Measurements from ENCODE around the gene PRLHR.
A peak's percentile ranks its signal among the peaks of the same experiment; 100 is the strongest.

The PRLHR gene

DNA sequence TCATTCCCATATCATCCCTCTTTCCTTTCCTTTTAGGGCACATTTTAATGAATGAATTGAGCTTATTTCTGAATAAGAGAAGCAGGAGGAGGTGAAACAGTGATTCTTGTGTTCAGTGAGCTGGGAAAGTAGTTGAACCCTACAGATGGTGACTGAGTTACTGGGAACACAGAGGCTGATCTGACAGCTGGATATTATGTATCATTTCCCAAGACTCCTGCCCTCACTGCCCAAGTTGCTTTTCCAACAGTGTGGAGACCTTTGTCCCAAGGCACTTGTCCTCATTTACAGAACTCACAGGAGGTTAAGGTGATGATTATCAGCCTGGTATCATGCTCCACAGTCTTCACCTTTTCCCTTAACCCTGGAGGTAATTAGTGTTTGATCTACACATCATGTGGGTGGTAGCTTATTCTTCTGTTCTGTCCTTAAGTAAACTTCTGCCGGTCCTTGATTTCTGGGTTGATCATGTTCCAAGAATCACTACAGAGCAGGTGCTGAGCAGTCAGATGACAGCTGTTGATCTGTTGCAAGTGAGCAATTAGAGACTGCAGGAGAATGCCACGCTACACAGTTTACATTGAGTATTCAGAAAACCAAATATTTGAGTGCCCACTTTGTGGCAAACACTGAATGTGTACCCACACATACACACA, 2.6 kb downstream of the PRLHR start:
- no peak for DNase-seq
- Histone ChIP-seq H3K4me1 (peaks cover 15% of the 10 kb centered on the region), H3K4me3 (ENCODE audit: low read depth, low read length) (no peak overlapping the region), H3K9me3 (no peaks in the 10 kb centered on the region; the same call in 1 of the 2 replicates), H3K27me3 (no peaks in the 10 kb centered on the region), H3K36me3 (no peaks in the 10 kb centered on the region)
- TF ChIP-seq, protein P1, sequence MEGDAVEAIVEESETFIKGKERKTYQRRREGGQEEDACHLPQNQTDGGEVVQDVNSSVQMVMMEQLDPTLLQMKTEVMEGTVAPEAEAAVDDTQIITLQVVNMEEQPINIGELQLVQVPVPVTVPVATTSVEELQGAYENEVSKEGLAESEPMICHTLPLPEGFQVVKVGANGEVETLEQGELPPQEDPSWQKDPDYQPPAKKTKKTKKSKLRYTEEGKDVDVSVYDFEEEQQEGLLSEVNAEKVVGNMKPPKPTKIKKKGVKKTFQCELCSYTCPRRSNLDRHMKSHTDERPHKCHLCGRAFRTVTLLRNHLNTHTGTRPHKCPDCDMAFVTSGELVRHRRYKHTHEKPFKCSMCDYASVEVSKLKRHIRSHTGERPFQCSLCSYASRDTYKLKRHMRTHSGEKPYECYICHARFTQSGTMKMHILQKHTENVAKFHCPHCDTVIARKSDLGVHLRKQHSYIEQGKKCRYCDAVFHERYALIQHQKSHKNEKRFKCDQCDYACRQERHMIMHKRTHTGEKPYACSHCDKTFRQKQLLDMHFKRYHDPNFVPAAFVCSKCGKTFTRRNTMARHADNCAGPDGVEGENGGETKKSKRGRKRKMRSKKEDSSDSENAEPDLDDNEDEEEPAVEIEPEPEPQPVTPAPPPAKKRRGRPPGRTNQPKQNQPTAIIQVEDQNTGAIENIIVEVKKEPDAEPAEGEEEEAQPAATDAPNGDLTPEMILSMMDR (IDR thresholded peaks at IDR 0.05; ENCODE audit: low read depth, low read length) = no peak

DNA sequence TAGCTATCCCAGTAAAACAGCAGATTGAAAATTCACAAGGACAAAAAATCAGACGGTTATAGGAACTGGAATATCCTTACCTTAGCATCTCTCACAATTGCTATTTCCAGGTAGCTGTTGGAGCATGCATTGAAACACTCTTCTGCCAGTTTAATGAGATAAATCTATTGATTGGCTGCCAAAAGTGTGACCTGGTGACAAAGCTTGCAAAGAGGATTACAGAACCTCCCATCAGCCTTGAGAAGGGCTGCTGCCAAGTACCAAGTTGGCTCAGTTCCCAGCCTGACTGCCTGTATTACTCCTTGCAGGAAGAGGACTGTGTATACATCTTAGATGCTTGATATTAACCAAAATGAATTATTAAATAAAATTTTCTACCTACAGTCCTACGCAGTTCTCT, 5.1 kb downstream of the PRLHR start:
- TF ChIP-seq, protein P1 (IDR thresholded peaks at IDR 0.05; ENCODE audit: low read depth, low read length) = no peak
- Histone ChIP-seq H3K36me3 (no peaks in the 10 kb centered on the region), H3K9me3 (no peaks in the 10 kb centered on the region; the same call in 1 of the 2 replicates), H3K4me1 (peaks cover 8% of the 10 kb centered on the region), H3K27me3 (no peaks in the 10 kb centered on the region), H3K4me3 (ENCODE audit: low read depth, low read length) (no peak overlapping the region)
- DNase-seq = peak; percentile 83

DNA sequence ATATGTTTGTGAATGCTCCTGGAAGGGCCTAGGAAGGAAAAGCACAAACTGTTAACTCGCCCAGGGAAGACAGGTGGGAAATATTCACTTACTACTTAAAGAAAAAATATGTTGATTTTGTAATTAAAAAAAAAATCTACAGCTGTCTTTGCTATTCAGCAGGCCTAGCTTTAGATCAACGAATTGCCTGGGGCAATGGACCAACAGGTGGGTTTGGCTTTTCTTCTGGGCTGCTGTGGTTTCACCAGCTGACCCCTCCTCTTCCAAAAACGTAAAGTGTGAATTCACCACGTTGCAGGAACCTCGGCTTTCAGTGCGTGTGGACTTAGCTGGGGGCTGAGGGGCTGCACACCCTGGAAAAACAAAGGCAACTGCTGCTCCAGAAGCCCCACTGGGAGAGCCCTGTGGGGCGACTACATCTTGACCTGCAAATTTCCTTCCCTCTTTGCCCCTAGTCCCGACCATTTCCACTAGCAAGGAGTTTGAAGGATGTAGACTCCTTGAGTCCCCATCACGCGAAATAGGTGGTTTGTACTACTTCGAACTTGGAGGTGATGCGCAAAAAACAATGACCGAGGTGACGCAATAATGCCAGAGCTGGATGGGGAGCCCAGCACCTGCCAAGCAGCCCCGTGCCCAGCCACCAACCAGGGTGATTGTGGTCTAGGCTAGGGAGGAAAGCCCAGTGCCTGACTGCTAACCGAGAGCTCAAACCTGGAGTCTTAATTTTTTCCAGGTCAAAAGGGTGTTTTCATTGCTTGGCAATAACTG, 7.4 kb downstream of the PRLHR start:
- TF ChIP-seq, protein P1 (IDR thresholded peaks at IDR 0.05; ENCODE audit: low read depth, low read length) = no peak
- H3K4me3 ChIP-seq (ENCODE audit: low read depth, low read length) = no peak overlapping the region
- peaks cover 8% of the 10 kb centered on the region for H3K4me1 ChIP-seq
- no peak for DNase-seq
- no peaks in the 10 kb centered on the region for H3K36me3 ChIP-seq
- H3K27me3 ChIP-seq = no peaks in the 10 kb centered on the region
- H3K9me3 ChIP-seq = no peaks in the 10 kb centered on the region

DNA sequence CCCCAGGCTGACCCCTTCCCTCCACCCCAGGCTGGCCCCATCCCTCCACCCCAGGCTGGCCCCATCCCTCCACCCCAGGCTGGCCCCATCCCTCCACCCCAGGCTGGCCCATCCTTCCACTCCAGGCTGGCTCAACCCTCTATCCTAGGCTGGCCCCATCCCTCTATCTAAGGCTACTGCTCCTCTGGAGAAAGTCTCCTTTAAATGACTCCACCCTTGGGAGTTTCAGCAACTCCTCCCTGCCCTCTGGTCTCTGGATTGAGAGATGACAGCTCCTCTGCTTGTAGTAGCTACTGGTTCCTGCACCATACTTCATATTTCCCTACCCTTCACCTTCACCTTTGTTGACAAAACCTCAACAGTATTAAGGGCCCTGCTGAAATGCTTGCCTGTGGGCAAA, 8.5 kb downstream of the PRLHR start:
- Histone ChIP-seq H3K9me3 (no peaks in the 10 kb centered on the region), H3K27me3 (no peaks in the 10 kb centered on the region), H3K36me3 (no peaks in the 10 kb centered on the region), H3K4me3 (ENCODE audit: low read depth, low read length) (no peak overlapping the region), H3K4me1 (peaks cover 8% of the 10 kb centered on the region)
- no peak for DNase-seq
- TF ChIP-seq, protein P1 (IDR thresholded peaks at IDR 0.05; ENCODE audit: low read depth, low read length) = no peak

DNA sequence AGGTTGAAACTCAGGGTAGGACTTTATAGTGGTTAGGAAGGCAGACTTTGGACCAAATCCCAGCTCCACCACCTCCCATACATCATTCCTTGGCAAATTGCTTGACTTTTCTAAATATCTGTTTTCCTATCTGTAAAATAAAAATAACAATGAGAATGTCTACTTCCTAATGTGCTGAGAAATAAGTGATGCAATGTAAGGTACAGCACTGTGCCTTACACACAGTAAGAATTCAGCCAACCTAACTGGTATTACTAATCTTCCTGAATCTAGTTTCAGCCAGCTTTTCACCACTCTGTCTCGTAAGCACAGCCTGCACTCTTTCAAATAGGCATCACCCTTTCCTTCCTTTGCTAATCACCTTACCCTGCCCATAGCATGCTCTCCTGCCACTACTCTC, 9.7 kb downstream of the PRLHR start:
- Histone ChIP-seq H3K4me1 (peaks cover 8% of the 10 kb centered on the region), H3K27me3 (no peaks in the 10 kb centered on the region), H3K36me3 (no peaks in the 10 kb centered on the region), H3K9me3 (no peaks in the 10 kb centered on the region), H3K4me3 (ENCODE audit: low read depth, low read length) (no peak overlapping the region)
- TF ChIP-seq, protein P1 (IDR thresholded peaks at IDR 0.05; ENCODE audit: low read depth, low read length) = no peak
- DNase-seq = no peak

DNA sequence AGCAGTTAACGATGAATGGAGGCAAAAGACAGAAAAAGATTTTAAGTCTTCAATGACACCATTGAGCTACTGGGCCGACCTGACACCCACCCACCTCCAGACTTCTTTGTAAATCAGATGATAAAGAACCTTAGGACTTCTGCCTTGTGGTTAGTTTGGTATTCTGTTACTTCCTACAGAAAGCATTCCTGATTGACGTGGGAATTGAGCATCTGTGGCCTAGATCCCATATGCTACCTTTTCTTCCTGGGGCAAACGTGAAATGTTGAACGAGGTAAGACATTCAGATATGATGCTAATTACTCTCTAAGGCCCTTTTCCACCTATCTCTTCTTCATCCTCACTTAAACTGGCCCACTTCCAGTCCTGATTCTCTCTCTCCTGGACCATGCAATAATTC, 10.2 kb downstream of the PRLHR start:
- DNase-seq = no peak
- TF ChIP-seq, protein P1 (IDR thresholded peaks at IDR 0.05; ENCODE audit: low read depth, low read length) = no peak
- H3K4me3 ChIP-seq (ENCODE audit: low read depth, low read length) = no peak overlapping the region
- no peaks in the 10 kb centered on the region for H3K36me3 ChIP-seq
- no peaks in the 10 kb centered on the region for H3K27me3 ChIP-seq
- H3K4me1 ChIP-seq = peaks cover 4% of the 10 kb centered on the region; the same call in 1 of the 2 replicates
- no peaks in the 10 kb centered on the region for H3K9me3 ChIP-seq

Data from BE2C (cell line).